DOHH2 (cell line): Measurements from ENCODE around the gene MRGPRX1.
"Not testable (repeated sequence)": the region's sequence is repeated elsewhere in the genome, so short reads cannot be mapped to it uniquely, and the experiment has no call there.

Experiments used
- H3F3A ChIP-seq: fragments of 200-600 bp; sonication (generic), shearing (Covaris generic); 2 replicates; pipeline ENCODE4 v1.6.0; 2016; ENCODE audit warnings: antibody characterized with exemption, mild to moderate bottlenecking; ENCODE audit not compliant: control insufficient read depth, insufficient read depth
- H3K27ac ChIP-seq: fragments of 200-600 bp; sonication (generic); 2 replicates; pipeline ENCODE4 v1.5.1; 2014; ENCODE audit warnings: low read depth, mild to moderate bottlenecking, low read length, moderate library complexity
- H3K27me3 ChIP-seq: fragments of 200-600 bp; sonication (generic); 2 replicates; pipeline ENCODE4 v1.6.1; 2014; ENCODE audit warnings: mild to moderate bottlenecking, low read length, mixed read lengths; ENCODE audit not compliant: control insufficient read depth
- H3K36me3 ChIP-seq: fragments of 200-600 bp; sonication (generic); 2 replicates; pipeline ENCODE4 v1.6.1; 2014; ENCODE audit warnings: mild to moderate bottlenecking, low read length, moderate library complexity, mixed read lengths; ENCODE audit not compliant: control insufficient read depth
- H3K4me1 ChIP-seq: fragments of 200-600 bp; sonication (generic); 2 replicates; pipeline ENCODE4 v1.6.1; 2014; ENCODE audit warnings: mild to moderate bottlenecking, low read length, mixed read lengths; ENCODE audit not compliant: control insufficient read depth
- H3K4me2 ChIP-seq: fragments of 200-600 bp; sonication (generic); 2 replicates; pipeline ENCODE4 v1.6.0; 2014; ENCODE audit warnings: mild to moderate bottlenecking, low read length, moderate library complexity
- H3K4me3 ChIP-seq: fragments of 200-600 bp; sonication (generic); 2 replicates; pipeline ENCODE4 v1.5.1; 2014; ENCODE audit warnings: mild to moderate bottlenecking, low read length, mixed read lengths
- H3K79me2 ChIP-seq: fragments of 200-600 bp; sonication (generic); 2 replicates; pipeline ENCODE4 v1.6.1; 2014; ENCODE audit warnings: mild to moderate bottlenecking, low read length, mixed read lengths; ENCODE audit not compliant: control insufficient read depth
- H3K9me2 ChIP-seq: fragments of 200-600 bp; sonication (generic); replicated peaks from 2 replicates; pipeline ENCODE4 v1.6.1; 2014; ENCODE audit warnings: mild to moderate bottlenecking, low read length, mixed read lengths; ENCODE audit not compliant: control insufficient read depth
- H3K9me3 ChIP-seq: fragments of 200-600 bp; sonication (generic); 2 replicates; pipeline ENCODE4 v1.6.1; 2014; ENCODE audit warnings: antibody characterized with exemption, low read length, mixed read lengths; ENCODE audit not compliant: control insufficient read depth, insufficient read depth
- H4K20me1 ChIP-seq: fragments of 200-600 bp; sonication (generic); 2 replicates; pipeline ENCODE4 v1.6.0; 2014; ENCODE audit warnings: low read depth, mild to moderate bottlenecking, antibody characterized with exemption, low read length, moderate library complexity; ENCODE audit not compliant: control insufficient read depth, insufficient read depth
- CTCF ChIP-seq: fragments of 200-600 bp; sonication (generic); IDR thresholded peaks from one replicate; pipeline ENCODE4 v1.5.1; 2014; ENCODE audit warnings: antibody characterized with exemption, mild to moderate bottlenecking, low read depth, low read length; ENCODE audit not compliant: poor library complexity, severe bottlenecking
- EZH2phosphoT487 ChIP-seq: fragments of 200-600 bp; sonication (generic); IDR thresholded peaks from 2 replicates; pipeline ENCODE4 v1.6.1; 2017; ENCODE audit warnings: borderline replicate concordance, mild to moderate bottlenecking, antibody characterized with exemption, low read length, moderate library complexity, mixed read lengths

The MRGPRX1 gene

GRCh38 chr11:18907391-18907790, 31.8 kb downstream of the MRGPRX1 start:
- Histone ChIP-seq H3K4me1 (no peaks in the 10 kb centered on the region), H3K9me2 (no peaks in the 10 kb centered on the region), H3K4me3 (no peak overlapping the region), H4K20me1 (no peaks in the 10 kb centered on the region), H3K27me3 (peaks cover 8% of the 10 kb centered on the region; the same call in 1 of the 2 replicates), H3K27ac (no peak overlapping the region), H3K4me2 (no peak overlapping the region), H3K9me3 (no peaks in the 10 kb centered on the region), H3K36me3 (no peaks in the 10 kb centered on the region), H3F3A (no peaks in the 10 kb centered on the region), H3K79me2 (no peaks in the 10 kb centered on the region)
- no peak for TF ChIP-seq EZH2phosphoT487

DNA sequence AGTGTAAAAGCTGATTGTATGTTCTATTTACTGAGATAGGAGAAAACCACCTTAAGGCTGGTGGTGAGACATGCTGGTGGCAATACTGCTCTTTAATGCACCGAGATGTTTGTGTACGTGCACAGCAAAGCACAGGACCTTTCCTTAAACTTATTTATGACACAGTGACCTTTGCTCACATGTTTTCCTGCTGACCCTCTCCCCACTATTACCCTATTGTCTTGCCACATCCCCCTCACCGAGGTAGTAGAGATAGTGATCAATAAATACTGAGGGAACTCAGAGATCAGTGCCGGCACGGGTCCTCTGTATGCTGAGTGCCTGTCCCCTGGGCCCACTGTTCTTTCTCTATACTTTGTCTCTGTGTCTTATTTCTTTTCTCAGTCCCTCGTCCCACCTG, 38.6 kb downstream of the MRGPRX1 start:
- not testable (repeated sequence) for H3K9me2 ChIP-seq, H3K36me3 ChIP-seq, H3K27me3 ChIP-seq, H3K79me2 ChIP-seq, H3K4me1 ChIP-seq, H3F3A ChIP-seq, H3K4me3 ChIP-seq, H4K20me1 ChIP-seq, H3K9me3 ChIP-seq, H3K27ac ChIP-seq, H3K4me2 ChIP-seq

DNA sequence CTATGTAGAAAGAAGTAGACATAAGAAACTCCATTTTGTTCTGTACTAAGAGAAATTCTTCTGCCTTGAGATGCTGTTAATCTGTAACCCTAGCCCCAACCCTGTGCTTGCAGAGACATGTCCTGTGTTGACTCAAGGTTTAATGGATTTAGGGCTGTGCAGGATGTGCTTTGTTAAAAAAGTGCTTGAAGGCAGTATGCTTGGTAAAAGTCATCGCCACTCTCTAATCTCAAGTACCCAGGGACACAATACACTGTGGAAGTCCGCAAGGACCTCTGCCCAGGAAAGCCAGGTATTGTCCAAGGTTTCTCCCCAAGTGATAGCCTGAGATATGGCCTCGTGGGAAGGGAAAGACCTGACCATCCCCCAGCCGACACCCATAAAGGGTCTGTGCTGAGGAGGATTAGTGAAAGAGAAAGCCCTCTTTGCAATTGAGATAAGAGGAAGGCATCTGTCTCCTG, 39.0 kb downstream of the MRGPRX1 start:
- not testable (repeated sequence) for H3K4me1 ChIP-seq, H3K4me3 ChIP-seq, H3K27me3 ChIP-seq, H4K20me1 ChIP-seq, H3K9me2 ChIP-seq, H3K79me2 ChIP-seq, H3K36me3 ChIP-seq, H3K9me3 ChIP-seq, H3K27ac ChIP-seq, H3F3A ChIP-seq, H3K4me2 ChIP-seq

DNA sequence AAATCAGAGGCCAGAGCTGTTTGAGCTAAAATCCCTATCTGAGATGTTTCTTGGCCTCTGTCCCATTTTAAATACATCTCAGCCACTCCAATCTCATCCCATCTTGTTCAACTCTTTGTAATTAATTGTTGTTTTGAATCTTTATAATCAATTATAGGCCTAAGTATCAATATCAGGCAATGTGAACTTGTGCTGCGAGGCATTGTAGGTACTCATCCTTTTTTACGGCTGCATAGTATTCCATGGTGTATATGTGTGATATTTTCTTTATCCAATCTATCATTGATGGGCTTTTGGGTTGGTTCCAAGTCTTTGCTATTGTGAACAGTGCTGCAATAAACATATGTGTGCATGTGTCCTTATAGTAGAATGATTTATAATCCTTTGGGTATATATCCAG, 47.5 kb downstream of the MRGPRX1 start:
- not testable (repeated sequence) for H4K20me1 ChIP-seq, H3K9me3 ChIP-seq, H3K9me2 ChIP-seq, H3K4me3 ChIP-seq, H3K4me1 ChIP-seq, H3K79me2 ChIP-seq, H3K36me3 ChIP-seq, H3K4me2 ChIP-seq, H3F3A ChIP-seq, H3K27ac ChIP-seq
- H3K27me3 ChIP-seq: peaks cover 19% of the 10 kb centered on the region

- H3K27me3 ChIP-seq: peaks cover 29% of the 10 kb centered on the region
- TF ChIP-seq CTCF (no peak), EZH2phosphoT487 (no peak)
- H3K4me3 ChIP-seq: no peak overlapping the region
- no peaks in the 10 kb centered on the region for H3K9me2 ChIP-seq
- H3K36me3 ChIP-seq: no peaks in the 10 kb centered on the region
- H3K4me2 ChIP-seq: no peak overlapping the region
- H3K9me3 ChIP-seq: no peaks in the 10 kb centered on the region
- peaks cover 6% of the 10 kb centered on the region; the same call in 1 of the 2 replicates for H3K4me1 ChIP-seq
- H3K27ac ChIP-seq: no peak overlapping the region
- H3K79me2 ChIP-seq: no peaks in the 10 kb centered on the region
- no peaks in the 10 kb centered on the region for H4K20me1 ChIP-seq
- H3F3A ChIP-seq: no peaks in the 10 kb centered on the region
Observed at GRCh38 chr11:18890615-18891014, 48.6 kb downstream of the MRGPRX1 start.
